ENCODE measurements around the gene PTPRM.
"Not testable (repeated sequence)": the region's sequence is repeated elsewhere in the genome, so short reads cannot be mapped to it uniquely, and the experiment has no call there.

Gene PTPRM

GRCh38 chr18:7729868-7730267, 162.8 kb downstream of the PTPRM start:
- FAIRE-seq, result no peak

- FAIRE-seq, result no peak
Measured at GRCh38 chr18:7730682-7731081, 163.6 kb downstream of the PTPRM start.

- FAIRE-seq, result no peak
Measured at GRCh38 chr18:7733642-7734041, 166.5 kb downstream of the PTPRM start.

- FAIRE-seq, result no peak
Measured at GRCh38 chr18:7735196-7735595, 168.1 kb downstream of the PTPRM start.

- no peak for FAIRE-seq
Measured at GRCh38 chr18:7735626-7736175, 168.6 kb downstream of the PTPRM start.

- not testable (repeated sequence) for FAIRE-seq
Measured at GRCh38 chr18:7736526-7736925, 169.4 kb downstream of the PTPRM start.

- FAIRE-seq, result no peak
Measured at GRCh38 chr18:7737550-7737949, 170.4 kb downstream of the PTPRM start.

GRCh38 chr18:7740821-7741220, 173.7 kb downstream of the PTPRM start:
- FAIRE-seq, result no peak

- no peak for FAIRE-seq
Measured at GRCh38 chr18:7741640-7742039, 174.5 kb downstream of the PTPRM start.

- no peak for FAIRE-seq
Measured at GRCh38 chr18:7742224-7742623, 175.1 kb downstream of the PTPRM start.

- no peak for FAIRE-seq
Measured at GRCh38 chr18:7743256-7743655, 176.1 kb downstream of the PTPRM start.

GRCh38 chr18:7746106-7746505, 179.0 kb downstream of the PTPRM start:
- no peak for FAIRE-seq

- no peak for FAIRE-seq
Measured at GRCh38 chr18:7748251-7749007, 181.3 kb downstream of the PTPRM start.

GRCh38 chr18:7749008-7749405, 181.9 kb downstream of the PTPRM start:
- FAIRE-seq, result no peak

GRCh38 chr18:7749510-7749981, 182.4 kb downstream of the PTPRM start:
- FAIRE-seq, result no peak

GRCh38 chr18:7750095-7750663, 183.1 kb downstream of the PTPRM start:
- FAIRE-seq, result no peak

- FAIRE-seq, result no peak
Measured at GRCh38 chr18:7750966-7751365, 183.8 kb downstream of the PTPRM start.

GRCh38 chr18:7754258-7754657, 187.1 kb downstream of the PTPRM start:
- FAIRE-seq, result no peak

GRCh38 chr18:7754725-7755181, 187.6 kb downstream of the PTPRM start:
- FAIRE-seq, result no peak

GRCh38 chr18:7755753-7756475, 188.8 kb downstream of the PTPRM start:
- FAIRE-seq, result no peak

GRCh38 chr18:7757175-7757574, 190.1 kb downstream of the PTPRM start:
- FAIRE-seq, result no peak

GRCh38 chr18:7758764-7759163, 191.6 kb downstream of the PTPRM start:
- FAIRE-seq, result no peak
